IMR-90 (cell line): ENCODE data around the gene RIMKLA. TPM values are rescaled to one million over a fixed set of nuclear protein-coding genes. Genes with fewer than 3 reads are reported as not detected.

Source experiments
- ATAC-seq: fragments of 200-7000 bp; cut with Tn5 transposase; 2 replicates; pipeline ENCODE4 v1.9.1; 2020; ENCODE audit warnings: low read depth, mild to moderate bottlenecking, moderate library complexity
- BruUV-seq: library from RNA; stranded (reverse); fragments of 400-500 nt; replicated peaks from 2 replicates; lab custom pipeline; 2021; lab: Mats Ljungman, UMichigan
- CTCF ChIA-PET: fragments of 300-600 bp; formaldehyde crosslinking; extraction: SDS; loops from one replicate; lab custom pipeline; 2021; ENCODE audit warnings: antibody characterized with exemption; lab: Yijun Ruan, JAX
- POLR2A ChIA-PET: fragments of 300-600 bp; sonication (Branson Sonifier 250); formaldehyde crosslinking; loops from one replicate; lab custom pipeline; 2022; ENCODE audit warnings: antibody characterized with exemption; ENCODE audit not compliant: unreplicated experiment; lab: Charles Lee
- DNase-seq: peaks from one replicate; pipeline ENCODE4 v3.0.0; 2013
- H2AFZ ChIP-seq: replicated peaks from 2 replicates; pipeline ENCODE3; 2013; ENCODE audit warnings: low read length, mild to moderate bottlenecking; ENCODE audit not compliant: poor library complexity
- H2AK5ac ChIP-seq: 2 replicates; pipeline ENCODE4 v1.6.1; 2013; ENCODE audit warnings: low read depth, low read length, inconsistent platforms
- H2AK9ac ChIP-seq: replicated peaks from 2 replicates; pipeline ENCODE3; 2013; ENCODE audit warnings: mild to moderate bottlenecking, low read depth, low read length, moderate library complexity; ENCODE audit not compliant: poor library complexity
- H2BK120ac ChIP-seq: 2 replicates; pipeline ENCODE4 v1.6.1; 2013; ENCODE audit warnings: low read depth, low read length, inconsistent platforms
- H2BK15ac ChIP-seq: 3 replicates; pipeline ENCODE4 v1.6.1; 2013; ENCODE audit warnings: low read depth, low read length, inconsistent platforms
- H2BK20ac ChIP-seq: 2 replicates; pipeline ENCODE4 v1.6.1; 2013; ENCODE audit warnings: low read depth, mild to moderate bottlenecking, inconsistent platforms, low read length, moderate library complexity
- H2BK5ac ChIP-seq: 2 replicates; pipeline ENCODE4 v1.6.1; 2013; ENCODE audit warnings: mild to moderate bottlenecking, low read depth, low read length, inconsistent platforms; ENCODE audit not compliant: poor library complexity, severe bottlenecking
- H3K14ac ChIP-seq: replicated peaks from 2 replicates; pipeline ENCODE4 v1.6.1; 2013; ENCODE audit warnings: low read depth, low read length, inconsistent platforms
- H3K18ac ChIP-seq: 2 replicates; pipeline ENCODE4 v1.6.1; 2013; ENCODE audit warnings: low read depth, low read length, control low read depth
- H3K23ac ChIP-seq: 2 replicates; pipeline ENCODE4 v1.6.1; 2013; ENCODE audit warnings: low read depth, low read length, inconsistent platforms
- H3K27ac ChIP-seq: 2 replicates; pipeline ENCODE4 v1.5.1; 2013; ENCODE audit warnings: mild to moderate bottlenecking, control low read depth, low read length; ENCODE audit not compliant: insufficient read depth
- H3K27me3 ChIP-seq: 2 replicates; pipeline ENCODE4 v1.6.1; 2013; ENCODE audit warnings: low read length; ENCODE audit not compliant: control insufficient read depth, insufficient read depth
- H3K36me3 ChIP-seq: 2 replicates; pipeline ENCODE4 v1.6.1; 2013; ENCODE audit warnings: low read length, mixed read lengths; ENCODE audit not compliant: control insufficient read depth, insufficient read depth
- H3K4ac ChIP-seq: 2 replicates; pipeline ENCODE4 v1.6.1; 2013; ENCODE audit warnings: low read depth, low read length, inconsistent platforms
- H3K4me1 ChIP-seq: 2 replicates; pipeline ENCODE4 v1.6.1; 2013; ENCODE audit warnings: low read length, mixed read lengths; ENCODE audit not compliant: control insufficient read depth, insufficient read depth
- H3K4me2 ChIP-seq: 2 replicates; pipeline ENCODE4 v1.6.1; 2013; ENCODE audit warnings: low read depth, mild to moderate bottlenecking, control low read depth, low read length, moderate library complexity
- H3K4me3 ChIP-seq: 2 replicates; pipeline ENCODE4 v1.5.1; 2013; ENCODE audit warnings: low read depth, mild to moderate bottlenecking, control low read depth, low read length, moderate library complexity; ENCODE audit not compliant: insufficient read depth
- H3K56ac ChIP-seq: 2 replicates; pipeline ENCODE4 v1.6.1; 2013; ENCODE audit warnings: low read length, inconsistent platforms; ENCODE audit not compliant: insufficient read depth; ENCODE audit errors: extremely low read depth
- H3K79me1 ChIP-seq, 2 experiments: 2 replicates each; pipeline ENCODE4 v1.6.1; 2013; ENCODE audit warnings: low read length in 2 of 2, inconsistent platforms in 1 of 2, low read depth in 1 of 2
- H3K9ac ChIP-seq: 2 replicates; pipeline ENCODE4 v1.6.1; 2013; ENCODE audit warnings: low read depth, low read length, control low read depth
- H3K9me1 ChIP-seq: 2 replicates; pipeline ENCODE4 v1.6.1; 2013; ENCODE audit warnings: low read length, inconsistent platforms; ENCODE audit not compliant: insufficient read depth
- H3K9me3 ChIP-seq: 2 replicates; pipeline ENCODE4 v1.6.1; 2013; ENCODE audit warnings: low read length; ENCODE audit not compliant: control insufficient read depth, insufficient read depth
- H4K20me1 ChIP-seq: 2 replicates; pipeline ENCODE4 v1.6.1; 2013; ENCODE audit warnings: low read length, inconsistent platforms; ENCODE audit not compliant: insufficient read depth
- H4K5ac ChIP-seq: 2 replicates; pipeline ENCODE4 v1.6.1; 2013; ENCODE audit warnings: mild to moderate bottlenecking, low read depth, low read length, control low read depth
- H4K8ac ChIP-seq, 2 experiments: 2 replicates each; pipeline ENCODE4 v1.6.1; 2013; ENCODE audit warnings: low read depth in 2 of 2, low read length in 2 of 2, control low read depth in 1 of 2, inconsistent platforms in 1 of 2
- H4K91ac ChIP-seq: 2 replicates; pipeline ENCODE4 v1.6.1; 2013; ENCODE audit warnings: low read depth, low read length, inconsistent platforms; ENCODE audit not compliant: insufficient read depth
- BHLHE40 ChIP-seq: fragments of 150-350 bp; IDR thresholded peaks from 2 replicates; pipeline ENCODE4 v1.6.1; 2016; ENCODE audit warnings: mild to moderate bottlenecking, low read depth, low read length
- CEBPB ChIP-seq: IDR thresholded peaks from 2 replicates; pipeline ENCODE4 v1.6.1; 2012; ENCODE audit warnings: low read depth, low read length, improper control_type of control experiment
- ELK1 ChIP-seq: fragments of 150-350 bp; IDR thresholded peaks from 2 replicates; pipeline ENCODE4 v1.6.1; 2016; ENCODE audit warnings: low read depth, mild to moderate bottlenecking, low read length, moderate library complexity, borderline replicate concordance
- MAZ ChIP-seq: IDR thresholded peaks from 2 replicates; pipeline ENCODE4 v1.6.1; 2012; ENCODE audit warnings: low read depth, mild to moderate bottlenecking, low read length, improper control_type of control experiment, moderate library complexity, borderline replicate concordance
- MXI1 ChIP-seq: IDR thresholded peaks from 2 replicates; pipeline ENCODE4 v1.6.1; 2012; ENCODE audit warnings: low read depth, mild to moderate bottlenecking, low read length, moderate library complexity, borderline replicate concordance
- RCOR1 ChIP-seq: IDR thresholded peaks from 2 replicates; pipeline ENCODE4 v1.6.1; 2012; ENCODE audit warnings: mild to moderate bottlenecking, low read length, improper control_type of control experiment; ENCODE audit not compliant: insufficient replicate concordance
- whole genome bisulfite sequencing, 2 experiments: methylation state at CpG; one replicate each; pipeline versions ENCODE4 v1.1.5 to v1.1.7; 2013; ENCODE audit warnings: missing lambda C conversion rate in 2 of 2; ENCODE audit not compliant: insufficient read length in 1 of 2; ENCODE audit errors: extremely low coverage in 2 of 2; 5-methylcytosine and 5-hydroxymethylcytosine counted together
- dilution Hi-C: fragments of 300-500 bp; cut with HindIII; formaldehyde crosslinking; loops from one replicate; pipeline ENCODE4 v1.14.3; 2018; ENCODE audit warnings: low sequenced_read_pairs; ENCODE audit not compliant: unreplicated experiment
- in situ Hi-C: fragments of 300-500 bp; cut with MboI; formaldehyde crosslinking; loops from 3 replicates; pipeline ENCODE4 v1.14.3; 2019; ENCODE audit warnings: low sequenced_read_pairs, inconsistent platforms, mixed read lengths
- intact Hi-C: fragments of 100-400 bp; cut with micrococcal nuclease; formaldehyde crosslinking; loops from 2 replicates; pipeline ENCODE4 v1.10.0; 2022
- polyA plus RNA-seq, 3 experiments: library from polyadenylated mRNA; depleted of rRNA; stranded (reverse); fragments of >200 nt; gene quantifications; 2 replicates each; pipeline ENCODE4 v1.2.3, GENCODE V29; 2012; ENCODE audit warnings: low replicate concordance in 1 of 3
- total RNA-seq: library from RNA; depleted of rRNA; stranded (reverse); fragments of >200 nt; gene quantifications from 2 replicates; pipeline ENCODE4 v1.2.3, GENCODE V29; 2012

The RIMKLA gene
- total and polyA plus RNA-seq, 2 of the 4 experiments (the other 2 are of a cell fraction) = not detected

- TF ChIP-seq BHLHE40 (no peak), MAZ (no peak), RCOR1 (no peak), CEBPB (no peak), ELK1 (no peak), MXI1 (no peak)
- no peaks in the 10 kb centered on the region for H3K79me1 ChIP-seq
- H4K5ac ChIP-seq = no peak overlapping the region
- H3K36me3 ChIP-seq = no peaks in the 10 kb centered on the region
- peak overlapping the region; percentile 6; the same call in 1 of the 2 replicates for H3K4me2 ChIP-seq
- H4K91ac ChIP-seq = no peak overlapping the region
- in situ Hi-C loops = no loop called here
- no peak overlapping the region for H3K14ac ChIP-seq
- DNase-seq (peak; percentile 79), ATAC-seq (peak; percentile 21; the same call in 1 of the 2 replicates)
- no peak overlapping the region for H3K18ac ChIP-seq
- H2BK20ac ChIP-seq = no peak overlapping the region
- H3K9me3 ChIP-seq = no peaks in the 10 kb centered on the region
- H4K20me1 ChIP-seq = no peaks in the 10 kb centered on the region
- dilution Hi-C loops = no loop called here
- BruUV-seq = no TSS peak
- no peak overlapping the region for H4K8ac ChIP-seq
- no peak overlapping the region for H3K4ac ChIP-seq
- no peak overlapping the region for H3K9ac ChIP-seq
- 0% methylated on average over 2 of the region's 10 CpGs; no CpG with 5 or more reads in 1 of the 2 experiments for WGBS, 2 experiments
- no peaks in the 10 kb centered on the region for H3K9me1 ChIP-seq
- ChIA-PET POLR2A (no interaction called here), CTCF (no interaction called here)
- H2AFZ ChIP-seq = no peak overlapping the region
- H2BK15ac ChIP-seq = no peak overlapping the region
- no peak overlapping the region for H2AK9ac ChIP-seq
- peaks cover 3% of the 10 kb centered on the region; the same call in 1 of the 2 replicates for H3K4me1 ChIP-seq
- intact Hi-C loops = no loop called here
- H3K27me3 ChIP-seq = peaks cover 41% of the 10 kb centered on the region
- no peak overlapping the region for H2BK5ac ChIP-seq
- no peak overlapping the region for H3K23ac ChIP-seq
- H2AK5ac ChIP-seq = no peak overlapping the region
- H3K56ac ChIP-seq = no peak overlapping the region
- H3K27ac ChIP-seq = no peak overlapping the region
- H2BK120ac ChIP-seq = no peak overlapping the region
- no peak overlapping the region for H3K4me3 ChIP-seq
These were observed 40.5 kb downstream of the RIMKLA start for GRCh38 chr1:42420911-42421585.
